PC-9 (cell line): ENCODE results near the gene PIK3C2A.
"Not testable (repeated sequence)": the region's sequence is repeated elsewhere in the genome, so short reads cannot be mapped to it uniquely, and the experiment has no call there.

Experiments
- EZH2 ChIP-seq: fragments of 200-600 bp; sonication (generic); IDR thresholded peaks from 2 replicates; pipeline ENCODE4 v1.8.0; 2017; ENCODE audit warnings: antibody characterized with exemption, low read depth
- TF ChIP-seq, protein P1 (sequence below): fragments of 200-600 bp; sonication (generic); conservative IDR thresholded peaks from 2 replicates; pipeline ENCODE4 v1.6.1; 2017; ENCODE audit warnings: mixed run types, antibody characterized with exemption, mild to moderate bottlenecking, moderate library complexity

DNA sequence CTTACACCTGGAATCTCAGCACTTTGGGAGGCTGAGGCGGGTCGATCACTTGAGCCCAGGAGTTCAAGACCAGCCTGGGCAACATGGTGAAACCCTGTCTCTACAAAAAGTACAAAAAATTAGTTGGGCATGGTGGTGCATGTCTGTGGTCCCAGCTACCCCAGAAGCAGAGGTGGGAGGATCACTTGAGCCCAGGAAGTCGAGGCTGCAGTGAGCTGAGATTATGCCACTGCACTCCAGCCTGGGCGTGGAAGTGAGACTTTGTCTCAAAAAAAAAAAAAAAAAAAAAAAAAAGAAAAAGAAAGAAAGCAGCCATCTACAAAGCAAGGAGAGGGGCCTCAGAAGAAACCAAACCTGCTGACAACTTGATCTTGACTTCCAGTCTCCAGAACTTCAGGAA is 32.1 kb upstream of the PIK3C2A start:
- TF ChIP-seq, protein P1, sequence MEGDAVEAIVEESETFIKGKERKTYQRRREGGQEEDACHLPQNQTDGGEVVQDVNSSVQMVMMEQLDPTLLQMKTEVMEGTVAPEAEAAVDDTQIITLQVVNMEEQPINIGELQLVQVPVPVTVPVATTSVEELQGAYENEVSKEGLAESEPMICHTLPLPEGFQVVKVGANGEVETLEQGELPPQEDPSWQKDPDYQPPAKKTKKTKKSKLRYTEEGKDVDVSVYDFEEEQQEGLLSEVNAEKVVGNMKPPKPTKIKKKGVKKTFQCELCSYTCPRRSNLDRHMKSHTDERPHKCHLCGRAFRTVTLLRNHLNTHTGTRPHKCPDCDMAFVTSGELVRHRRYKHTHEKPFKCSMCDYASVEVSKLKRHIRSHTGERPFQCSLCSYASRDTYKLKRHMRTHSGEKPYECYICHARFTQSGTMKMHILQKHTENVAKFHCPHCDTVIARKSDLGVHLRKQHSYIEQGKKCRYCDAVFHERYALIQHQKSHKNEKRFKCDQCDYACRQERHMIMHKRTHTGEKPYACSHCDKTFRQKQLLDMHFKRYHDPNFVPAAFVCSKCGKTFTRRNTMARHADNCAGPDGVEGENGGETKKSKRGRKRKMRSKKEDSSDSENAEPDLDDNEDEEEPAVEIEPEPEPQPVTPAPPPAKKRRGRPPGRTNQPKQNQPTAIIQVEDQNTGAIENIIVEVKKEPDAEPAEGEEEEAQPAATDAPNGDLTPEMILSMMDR = not testable (repeated sequence)
- not testable (repeated sequence) for TF ChIP-seq EZH2
